ENCODE measurements around the gene CD38.

DNA sequence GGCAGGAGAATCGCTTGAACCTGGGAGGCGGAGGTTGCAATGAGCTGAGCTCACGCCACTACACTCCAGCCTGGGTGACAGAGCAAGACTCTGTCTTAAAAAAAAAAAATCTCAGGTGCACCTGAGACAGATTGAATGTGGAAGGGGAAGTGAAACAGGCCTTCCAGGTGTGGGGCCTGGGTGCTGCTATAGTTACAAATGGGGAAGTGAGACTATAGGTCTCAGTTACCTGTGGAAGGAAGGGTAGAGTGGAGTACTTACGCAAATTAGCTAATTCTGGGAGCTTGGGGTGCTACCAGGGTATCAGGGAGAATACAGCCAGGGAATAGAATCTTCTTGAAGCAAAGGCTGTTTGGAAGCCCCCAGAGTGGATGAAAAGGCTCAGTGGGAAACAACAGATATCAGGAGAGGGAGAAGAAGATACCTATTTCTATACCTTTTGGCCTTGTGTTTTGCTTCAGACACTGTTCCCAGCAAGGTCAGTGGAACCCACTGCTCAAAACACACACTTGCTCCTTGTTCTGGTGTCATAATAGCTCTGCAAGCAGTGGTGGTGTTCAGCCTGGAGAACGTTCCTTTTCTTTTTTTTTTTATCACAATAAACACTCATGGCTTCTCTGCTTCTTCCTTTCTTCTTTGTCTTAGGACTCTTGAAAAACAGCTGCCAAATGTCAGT is 7.0 kb downstream of the CD38 start:
- TF ChIP-seq CTCF (IDR thresholded peaks at IDR 0.05) = no peak
- TF ChIP-seq POLR2A (IDR thresholded peaks at IDR 0.05) = no peak

Measured in tibial nerve (tissue), 3 donors.